Measurements from ENCODE around the gene THSD4. TPM values are rescaled to one million over a fixed set of nuclear protein-coding genes. Genes with fewer than 3 reads are reported as not detected.
"Not testable (repeated sequence)": the region's sequence is repeated elsewhere in the genome, so short reads cannot be mapped to it uniquely, and the experiment has no call there.

Gene THSD4
- total RNA-seq, 1 experiment from 2014 or later, result 19.5 TPM

DNA sequence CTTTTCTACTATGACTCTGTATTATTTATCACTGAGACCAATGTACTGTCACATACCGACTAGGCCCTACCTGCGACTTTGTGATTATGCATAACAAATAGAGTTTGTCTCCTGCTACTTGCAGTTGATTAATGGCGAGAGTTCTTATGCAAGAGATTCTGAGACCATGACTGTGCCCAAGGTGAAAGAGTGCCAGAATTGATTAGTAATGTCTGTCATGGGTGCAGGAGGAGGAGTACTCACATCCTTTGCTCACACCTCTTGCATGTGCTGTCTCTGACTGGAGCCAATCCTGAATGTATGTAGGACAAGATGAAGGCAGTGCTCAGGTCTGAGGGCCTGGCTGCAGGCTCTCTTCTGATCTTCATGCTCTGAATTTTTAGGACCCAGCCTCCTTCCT is 260.7 kb downstream of the THSD4 start:
- DNase-seq (ENCODE audit: low spot score), result no peak

DNA sequence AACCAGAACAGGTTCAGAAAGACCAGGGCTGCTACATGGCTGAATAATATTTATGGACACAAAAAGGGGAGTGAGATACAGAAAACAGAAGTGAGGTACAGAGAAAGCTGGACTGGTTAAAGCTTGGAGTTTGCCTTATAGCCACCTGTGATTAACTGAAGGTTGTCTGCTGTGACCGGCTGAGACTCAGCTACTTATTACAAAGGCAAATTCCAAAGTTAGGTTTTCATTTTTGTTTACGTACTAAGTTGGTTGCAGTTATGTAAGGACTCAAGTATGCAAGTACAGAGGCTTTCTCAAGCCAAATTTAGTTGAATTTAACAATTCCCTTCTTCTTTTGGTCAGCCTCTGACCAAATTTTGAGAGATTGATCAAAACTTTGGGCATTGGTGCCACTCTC is 264.6 kb downstream of the THSD4 start:
- no peak for DNase-seq (ENCODE audit: low spot score)

DNA sequence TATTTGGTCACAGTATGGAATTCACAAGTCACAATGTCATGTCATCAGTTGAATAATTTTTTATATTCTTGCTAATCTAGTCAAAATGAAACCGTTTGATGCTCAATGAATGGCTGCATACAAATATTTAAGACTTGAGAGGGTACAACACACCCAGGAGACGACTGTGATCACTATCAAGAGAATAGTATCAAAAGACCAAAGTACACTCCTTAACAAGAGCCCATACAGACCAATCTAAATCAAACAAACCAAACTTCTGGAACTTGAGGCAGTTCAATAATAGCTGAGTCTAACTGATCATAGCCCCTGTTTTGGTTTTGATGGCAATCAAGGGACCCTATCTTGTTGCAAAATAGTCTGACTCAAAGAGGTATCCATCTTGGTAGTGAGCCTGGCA is 265.1 kb downstream of the THSD4 start:
- no peak for DNase-seq (ENCODE audit: low spot score)

DNA sequence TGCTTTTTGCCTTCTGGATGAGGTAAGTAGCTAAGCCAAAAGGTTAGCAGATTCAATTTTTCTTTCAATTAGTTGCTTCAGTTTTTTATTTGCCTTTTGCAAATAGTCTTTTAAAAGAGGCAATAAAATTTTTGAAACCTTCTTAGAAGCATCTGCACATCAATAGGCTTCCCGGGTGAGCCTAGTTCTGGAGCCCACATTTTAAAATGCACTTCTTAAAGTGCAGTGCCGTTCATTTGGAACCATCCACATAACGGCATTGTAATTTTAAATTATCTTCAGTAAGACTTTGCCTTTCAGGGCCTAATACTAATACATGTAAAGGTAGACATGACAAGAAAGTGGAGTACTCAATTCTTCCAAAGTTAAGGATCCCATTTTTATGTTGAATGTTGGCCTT is 269.2 kb downstream of the THSD4 start:
- DNase-seq (ENCODE audit: low spot score), result no peak

DNA sequence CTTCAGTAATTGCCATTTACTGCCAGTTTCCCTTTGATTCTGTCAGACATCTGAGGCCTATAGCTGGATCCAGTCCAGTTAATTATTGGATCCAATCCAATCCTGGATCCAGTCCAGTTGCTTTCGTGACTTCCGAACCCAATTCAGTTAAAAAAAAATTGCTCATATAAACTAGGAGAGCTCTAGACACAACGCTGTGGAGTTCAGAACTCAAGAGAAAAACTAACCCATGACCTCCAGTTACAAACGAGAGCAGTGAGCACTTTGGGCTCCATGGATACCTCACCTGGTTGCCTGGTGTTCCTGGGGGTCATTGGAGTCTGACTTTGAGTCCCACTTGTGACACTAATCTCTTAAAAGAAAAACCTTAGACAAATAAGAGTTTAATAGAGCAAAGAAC is 269.8 kb downstream of the THSD4 start:
- DNase-seq (ENCODE audit: low spot score), result peak; percentile 66

DNA sequence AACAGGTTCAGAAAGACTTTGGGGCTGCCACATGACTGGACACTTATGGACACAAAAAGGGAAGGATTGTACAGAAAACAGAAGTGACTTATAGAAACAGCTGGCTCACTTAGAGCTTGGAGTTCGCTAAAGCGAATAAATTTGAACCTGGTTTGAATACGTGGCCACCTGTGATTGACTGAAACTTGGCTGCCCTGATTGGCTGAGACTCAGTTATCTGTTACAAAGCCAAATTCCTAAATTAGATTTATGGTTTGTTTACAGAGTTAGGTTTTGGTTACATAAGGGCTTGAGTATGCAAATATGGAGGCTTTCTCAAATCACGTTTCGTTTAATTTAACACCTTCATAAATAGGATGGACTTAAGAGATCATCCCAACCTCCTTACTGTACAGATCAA is 270.2 kb downstream of the THSD4 start:
- no peak for DNase-seq (ENCODE audit: low spot score)

DNA sequence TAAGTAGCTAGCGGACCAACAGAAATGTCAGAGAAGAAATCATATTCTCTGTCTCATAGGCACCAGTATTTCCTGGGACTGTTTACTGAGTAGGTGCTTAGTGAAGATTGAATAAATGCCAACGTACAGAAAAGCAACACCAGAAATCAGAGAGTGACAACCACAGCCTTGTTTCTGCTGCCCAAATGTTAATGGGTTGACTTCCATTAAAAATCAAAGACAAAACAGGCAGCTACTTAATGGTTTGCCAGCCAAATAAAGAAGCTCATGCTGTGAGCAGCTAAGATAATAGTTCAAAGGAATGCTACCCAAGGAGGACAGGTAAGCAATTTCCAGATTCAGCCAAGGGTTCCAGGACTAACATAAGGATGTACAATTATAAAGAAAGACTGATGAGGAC is 270.7 kb downstream of the THSD4 start:
- peak; percentile 18 for DNase-seq (ENCODE audit: low spot score)

DNA sequence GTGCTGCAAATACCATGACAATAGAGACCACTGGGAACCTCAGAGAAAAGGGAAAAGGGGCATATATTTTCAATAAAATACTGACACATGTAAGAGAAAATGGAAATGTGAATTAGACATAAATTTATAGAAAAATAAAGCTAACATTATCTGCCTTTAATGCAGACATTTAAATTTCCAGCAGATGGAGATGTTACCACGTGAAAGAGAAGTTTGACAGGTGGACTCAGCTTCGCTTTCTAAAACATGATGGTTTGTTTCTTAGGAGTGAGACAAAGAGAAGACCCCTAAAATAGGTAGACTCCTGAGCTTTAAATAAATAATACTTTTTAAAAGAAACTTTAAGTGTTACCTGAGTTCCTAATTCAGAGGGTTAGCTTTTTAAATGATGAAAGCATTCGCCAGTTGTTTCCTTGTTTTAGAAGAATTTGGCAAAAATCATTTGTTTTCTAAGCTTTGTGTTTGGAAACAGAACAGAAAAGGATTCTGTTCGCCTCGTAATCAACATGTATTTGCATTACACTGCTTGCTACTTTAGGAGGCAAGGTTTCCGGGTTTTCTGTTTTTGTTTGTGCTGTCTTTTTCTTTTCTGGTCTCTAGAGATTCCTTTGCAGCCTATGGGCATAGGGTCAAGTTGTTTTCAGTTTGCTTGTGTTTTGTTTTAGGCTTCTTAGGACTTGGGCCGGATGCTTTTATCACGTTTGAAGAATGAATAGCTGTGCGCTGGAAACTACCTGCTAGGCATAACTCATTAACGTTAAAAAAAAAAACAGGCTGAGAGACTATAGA is 271.4 kb downstream of the THSD4 start:
- DNase-seq (ENCODE audit: low spot score), result peak; percentile 80

DNA sequence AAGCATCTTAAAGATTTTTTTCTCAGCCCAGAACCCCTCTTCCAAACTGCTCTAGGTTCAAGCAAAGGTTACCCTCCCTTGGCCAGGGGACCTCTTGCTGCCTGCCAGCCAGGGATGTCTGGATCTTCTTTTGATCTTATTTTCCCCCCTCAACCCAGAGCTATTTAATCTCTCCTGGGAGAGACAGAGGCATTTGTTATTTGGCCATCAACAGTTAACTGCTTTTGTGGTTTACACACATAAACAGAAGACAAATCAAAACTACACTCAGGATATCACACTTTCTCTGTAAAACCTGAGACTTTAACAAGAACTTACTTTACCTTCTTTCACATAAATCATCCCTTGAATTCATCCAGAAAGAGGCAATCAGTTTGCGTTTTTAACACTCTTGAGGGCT is 272.5 kb downstream of the THSD4 start:
- peak; percentile 22 for DNase-seq (ENCODE audit: low spot score)

DNA sequence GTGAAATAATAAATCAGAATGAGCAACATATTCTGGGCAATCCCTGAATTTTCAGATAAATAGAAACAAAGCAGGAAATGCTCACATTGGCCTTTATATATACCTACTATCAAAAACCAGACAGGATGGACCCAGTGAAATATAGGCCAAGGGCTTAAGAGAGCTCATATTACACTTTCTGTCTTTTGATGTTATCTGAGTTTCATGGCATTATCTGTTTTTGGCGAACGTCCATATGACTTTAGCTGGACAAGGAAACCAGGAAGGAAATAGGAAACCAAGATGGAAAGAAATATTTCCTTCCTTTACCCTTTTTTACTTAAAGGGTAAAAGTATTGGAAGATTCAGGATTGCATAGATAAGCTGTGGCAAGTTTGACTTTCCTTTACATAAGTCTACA is 274.8 kb downstream of the THSD4 start:
- DNase-seq (ENCODE audit: low spot score), result peak; percentile 77

DNA sequence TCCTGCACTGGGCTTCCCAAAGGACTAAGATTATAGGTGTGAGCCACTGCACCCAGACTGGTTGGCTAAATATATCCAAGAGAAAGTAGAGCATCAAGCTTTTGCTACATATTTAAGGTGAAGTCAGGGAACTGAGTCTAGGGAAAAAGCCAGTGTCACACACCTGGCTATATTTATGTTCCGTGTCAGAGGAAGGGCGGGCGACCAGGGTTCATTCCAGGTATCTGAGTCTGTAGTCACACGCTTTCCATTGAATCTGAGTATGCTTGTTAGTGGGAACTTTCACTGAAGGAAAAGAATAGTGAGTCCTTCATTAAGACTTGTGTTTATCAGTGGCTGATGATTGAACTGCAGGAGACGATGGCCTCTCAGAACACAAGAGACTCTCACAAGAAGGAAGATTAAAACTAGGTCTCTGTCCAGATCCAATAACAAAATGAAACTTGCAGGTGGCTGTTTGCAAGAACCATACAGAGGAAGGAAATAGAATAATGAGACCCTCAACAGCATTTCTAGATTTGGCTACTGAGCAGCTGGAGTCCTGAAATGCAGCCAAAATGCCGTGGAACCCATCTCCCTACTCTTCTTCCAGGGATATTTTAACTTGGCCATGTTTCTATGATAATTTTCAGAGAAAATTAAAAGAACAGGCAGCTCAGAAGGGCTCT is 276.3 kb downstream of the THSD4 start:
- DNase-seq (ENCODE audit: low spot score), result peak; percentile 76

DNA sequence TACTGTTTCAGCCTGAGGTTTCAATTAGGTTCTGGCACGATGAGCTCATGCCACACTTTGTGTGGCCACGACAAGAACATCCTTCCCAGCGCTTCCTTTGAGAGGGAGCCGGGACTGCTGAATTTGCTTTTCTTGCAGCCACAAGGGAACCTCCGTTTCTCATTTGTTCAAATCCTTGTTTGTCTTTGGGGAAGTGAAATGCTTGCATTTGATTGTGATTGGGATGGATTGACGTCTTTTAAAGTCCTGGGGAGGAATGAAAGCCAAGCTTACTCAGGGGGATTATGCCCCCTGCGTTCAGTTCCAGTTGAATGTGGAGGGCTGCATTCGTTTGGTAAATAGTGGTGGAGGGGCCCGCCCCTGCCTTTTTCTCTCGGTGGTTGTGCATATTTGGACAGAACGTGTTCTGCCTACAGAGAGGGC is 277.6 kb downstream of the THSD4 start:
- no peak for DNase-seq (ENCODE audit: low spot score)

DNA sequence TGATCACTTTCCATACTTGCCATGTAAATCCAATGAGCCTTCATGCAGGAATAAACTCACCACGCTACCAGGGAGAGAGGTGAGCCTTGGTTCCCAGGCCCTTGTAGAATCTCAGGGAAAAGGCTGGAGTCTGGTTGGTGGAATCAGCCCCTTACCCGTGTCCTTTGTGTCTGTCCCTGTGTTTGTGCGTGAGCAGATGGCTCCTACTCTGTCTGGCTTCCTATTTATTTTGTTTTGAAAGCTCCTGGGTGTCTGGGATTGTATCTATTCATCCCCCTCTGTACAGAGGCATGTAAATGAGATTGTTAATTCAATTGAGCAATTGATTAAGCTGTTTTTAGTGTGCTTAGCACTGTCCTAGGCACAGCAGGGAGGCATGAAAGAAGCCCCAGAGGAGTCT is 278.1 kb downstream of the THSD4 start:
- DNase-seq (ENCODE audit: low spot score), result no peak

DNA sequence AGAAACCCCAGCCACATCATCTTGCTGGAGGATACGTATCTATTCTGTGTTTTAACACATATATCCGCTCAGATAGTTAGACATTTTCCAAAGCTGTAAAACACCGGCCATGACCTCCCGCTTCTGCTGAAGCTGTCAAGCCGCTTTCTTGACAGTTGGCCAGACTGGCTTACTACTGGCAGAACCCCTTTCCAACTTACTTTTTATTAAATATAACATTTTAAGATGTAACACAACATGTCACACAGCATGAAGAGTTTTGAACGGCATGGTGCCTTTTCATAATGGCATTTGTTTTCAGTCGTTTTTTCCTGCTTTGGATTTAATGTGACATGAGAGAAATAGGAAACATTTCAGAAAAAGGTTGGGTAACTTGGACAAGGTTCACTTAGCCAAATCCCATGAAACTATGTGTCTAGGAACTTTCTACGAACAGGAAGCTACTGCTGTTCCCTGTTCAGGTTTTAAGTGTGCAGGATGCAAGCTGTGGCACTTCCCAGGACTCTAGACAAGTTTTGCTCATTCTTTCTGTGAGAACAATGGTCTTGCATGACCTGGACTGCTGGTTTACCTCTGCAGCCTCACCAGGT is 281.4 kb downstream of the THSD4 start:
- no peak for DNase-seq (ENCODE audit: low spot score)

DNA sequence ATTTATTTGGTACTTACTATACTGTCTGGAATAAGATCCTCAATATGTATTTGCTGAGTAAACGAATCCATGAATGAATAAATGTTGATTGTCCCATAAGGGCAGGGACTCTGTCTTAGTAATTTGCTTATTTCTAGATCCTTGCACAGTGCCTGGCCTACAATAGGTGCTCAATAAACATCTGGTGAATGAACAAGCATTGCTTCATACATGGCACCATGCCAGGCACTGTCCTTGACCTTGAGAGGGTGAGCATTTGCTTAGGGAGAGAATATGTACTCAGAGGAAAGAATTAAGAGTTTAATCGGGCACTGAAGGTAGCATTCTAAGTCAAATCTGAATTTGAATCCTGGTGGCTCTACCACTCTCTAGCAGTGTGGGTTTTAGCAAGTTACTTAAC is 282.1 kb downstream of the THSD4 start:
- no peak for DNase-seq (ENCODE audit: low spot score)

DNA sequence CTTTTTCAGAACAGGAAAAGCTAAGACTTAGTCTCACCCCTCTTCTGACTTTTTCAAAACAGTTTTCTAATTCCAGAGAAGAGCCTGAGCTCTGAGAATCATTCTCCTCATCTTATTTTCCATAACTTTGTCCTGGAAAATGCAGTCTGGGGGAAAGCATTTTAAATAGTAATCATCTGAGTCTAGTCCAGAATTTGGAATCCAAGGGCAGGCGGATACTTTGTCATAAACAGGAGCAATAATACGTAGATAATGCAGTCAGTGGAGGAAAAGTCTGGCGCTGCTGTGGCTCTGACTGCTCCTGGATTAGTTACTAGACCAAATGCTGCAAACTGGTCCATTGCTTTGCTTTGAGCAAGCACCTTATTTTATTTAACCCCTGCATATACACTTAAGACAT is 285.0 kb downstream of the THSD4 start:
- DNase-seq (ENCODE audit: low spot score), result no peak

DNA sequence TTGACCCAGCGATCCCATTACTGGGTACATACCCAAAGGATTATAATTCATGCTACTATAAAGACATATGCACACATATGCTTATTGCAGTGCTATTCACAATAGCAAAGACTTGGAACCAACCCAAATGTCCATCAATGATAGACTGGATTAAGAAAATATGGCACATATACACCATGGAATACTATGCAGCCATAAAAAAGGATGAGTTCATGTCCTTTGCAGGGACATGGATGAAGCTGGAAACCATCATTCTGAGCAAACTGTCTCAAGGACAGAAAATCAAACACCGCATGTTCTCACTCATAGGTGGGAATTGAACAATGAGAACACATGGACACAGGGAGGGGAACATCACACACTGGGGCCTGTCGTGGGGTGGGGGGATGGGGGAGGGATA is 286.5 kb downstream of the THSD4 start:
- not testable (repeated sequence) for DNase-seq (ENCODE audit: low spot score)

DNA sequence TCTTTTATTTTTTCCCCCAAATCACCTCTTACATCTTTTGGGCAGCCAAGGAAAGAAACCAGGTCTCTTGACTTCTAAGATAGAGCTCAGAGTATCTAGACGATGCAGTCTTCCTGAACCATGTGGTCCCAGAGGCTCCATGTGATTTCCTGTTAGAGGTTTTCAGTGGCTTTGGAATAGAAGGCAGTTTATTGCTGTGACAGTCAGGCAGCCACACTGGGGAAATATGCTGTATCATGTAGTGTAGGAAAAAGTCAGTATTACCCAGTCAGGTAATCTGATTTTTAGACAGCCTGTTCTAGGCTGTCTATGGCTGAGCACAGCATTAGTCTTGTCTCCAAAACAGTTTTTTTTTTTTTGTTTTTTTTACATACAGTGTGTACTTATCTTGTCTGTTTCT is 294.3 kb downstream of the THSD4 start:
- DNase-seq (ENCODE audit: low spot score), result peak; percentile 37

DNA sequence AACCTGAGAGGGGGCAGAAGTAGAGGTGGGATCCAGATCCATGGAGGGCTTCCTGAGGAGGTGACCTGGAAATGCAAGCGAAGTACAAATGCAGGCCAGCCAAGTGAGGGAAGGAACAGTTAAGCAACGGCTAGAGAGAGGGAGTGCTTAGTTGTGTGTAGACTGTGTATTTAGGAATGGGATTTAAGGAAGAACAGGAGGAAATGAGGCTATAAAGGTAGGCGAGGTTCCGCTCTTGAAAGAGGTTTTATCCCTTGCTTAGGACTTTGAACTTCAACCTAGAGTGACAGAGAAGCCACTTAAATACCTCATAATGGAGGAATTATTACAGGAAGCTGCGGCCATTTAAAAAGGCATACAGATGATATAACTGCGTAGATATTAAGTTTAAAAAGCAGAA is 295.1 kb downstream of the THSD4 start:
- peak; percentile 64 for DNase-seq (ENCODE audit: low spot score)

DNA sequence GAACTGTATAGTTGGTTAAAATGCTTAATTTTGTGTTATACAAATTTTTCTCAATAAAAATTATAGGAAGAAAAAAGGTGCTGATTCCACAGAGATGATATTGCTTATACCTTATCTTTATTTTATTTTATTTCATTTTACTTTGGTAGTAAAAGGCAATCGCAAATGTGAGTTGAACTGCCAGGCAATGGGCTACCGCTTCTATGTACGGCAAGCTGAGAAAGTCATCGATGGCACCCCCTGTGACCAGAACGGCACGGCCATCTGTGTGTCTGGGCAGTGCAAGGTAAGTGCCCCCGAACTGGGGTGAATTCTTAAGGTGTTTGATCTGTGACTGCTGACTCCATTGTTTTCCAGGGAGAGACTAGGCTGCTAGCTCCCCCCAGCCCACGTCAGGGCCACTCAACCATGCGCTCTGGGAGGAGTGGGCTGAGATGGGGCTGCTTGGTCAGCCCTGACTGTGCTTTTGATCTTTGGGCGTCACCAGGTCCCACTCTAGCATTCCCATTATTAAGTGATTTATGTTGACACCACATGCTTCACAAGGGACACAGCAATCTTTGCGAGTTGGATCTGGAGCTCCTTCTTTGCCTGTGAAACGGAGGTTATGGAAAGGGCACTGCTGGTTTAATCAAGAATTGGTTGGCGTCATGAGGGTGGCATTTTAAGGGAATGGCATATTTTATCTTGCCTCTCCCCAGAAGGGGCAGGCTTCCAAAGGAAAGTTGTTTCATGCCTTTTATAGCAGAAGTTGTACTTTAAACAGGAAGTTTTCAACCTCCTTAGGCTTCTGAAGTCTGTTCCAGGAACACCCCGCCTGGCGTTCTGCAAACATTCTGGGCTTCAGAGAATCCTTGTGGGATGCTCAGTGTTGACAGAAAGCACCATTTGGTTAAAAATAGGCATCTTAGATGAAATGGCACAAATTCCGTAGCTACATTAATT is 296.5 kb downstream of the THSD4 start:
- DNase-seq (ENCODE audit: low spot score), result peak; percentile 84

DNA sequence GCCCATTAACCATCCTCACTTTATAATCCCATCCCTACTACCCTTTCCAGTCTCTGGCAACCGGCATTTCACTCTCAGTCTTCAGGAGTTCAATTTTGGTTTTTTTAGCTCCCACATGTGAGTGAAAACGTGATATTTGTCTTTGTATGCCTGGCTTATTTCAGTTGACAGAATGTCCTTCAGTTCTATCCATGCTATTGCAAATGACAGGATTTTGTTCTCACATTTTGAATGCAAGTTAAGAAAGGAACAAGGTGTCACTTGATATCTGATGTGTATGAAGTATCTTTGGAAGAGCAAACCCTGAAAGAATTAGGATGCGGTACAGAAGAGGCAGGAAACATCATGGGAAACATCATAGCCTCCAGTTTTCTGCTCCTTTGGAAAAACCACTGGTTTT is 298.1 kb downstream of the THSD4 start:
- no peak for DNase-seq (ENCODE audit: low spot score)

DNA sequence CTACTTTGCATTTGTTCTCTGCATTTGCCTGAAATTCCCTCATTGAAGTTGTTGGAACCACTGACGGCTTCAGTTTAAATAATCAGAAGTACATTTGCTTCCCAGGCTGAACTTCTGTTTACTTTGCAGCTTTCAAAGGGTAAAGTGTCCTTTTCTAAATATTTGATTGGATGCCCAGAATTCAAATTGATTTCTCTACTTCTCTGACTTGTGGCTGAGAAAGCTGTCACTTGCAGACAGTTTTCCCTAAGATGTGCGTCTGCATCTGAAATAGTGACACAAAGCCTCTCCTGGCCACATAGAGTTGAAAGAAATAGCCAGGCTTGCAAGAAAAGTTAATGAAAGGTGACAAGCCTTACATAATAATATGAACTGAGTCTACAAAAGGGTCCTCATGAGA is 299.6 kb downstream of the THSD4 start:
- no peak for DNase-seq (ENCODE audit: low spot score)
